Measurements from ENCODE around the gene PCBD1.
A peak's percentile ranks its signal among the peaks of the same experiment; 100 is the strongest.
"Not testable (repeated sequence)": the region's sequence is repeated elsewhere in the genome, so short reads cannot be mapped to it uniquely, and the experiment has no call there.

Gene PCBD1

DNA sequence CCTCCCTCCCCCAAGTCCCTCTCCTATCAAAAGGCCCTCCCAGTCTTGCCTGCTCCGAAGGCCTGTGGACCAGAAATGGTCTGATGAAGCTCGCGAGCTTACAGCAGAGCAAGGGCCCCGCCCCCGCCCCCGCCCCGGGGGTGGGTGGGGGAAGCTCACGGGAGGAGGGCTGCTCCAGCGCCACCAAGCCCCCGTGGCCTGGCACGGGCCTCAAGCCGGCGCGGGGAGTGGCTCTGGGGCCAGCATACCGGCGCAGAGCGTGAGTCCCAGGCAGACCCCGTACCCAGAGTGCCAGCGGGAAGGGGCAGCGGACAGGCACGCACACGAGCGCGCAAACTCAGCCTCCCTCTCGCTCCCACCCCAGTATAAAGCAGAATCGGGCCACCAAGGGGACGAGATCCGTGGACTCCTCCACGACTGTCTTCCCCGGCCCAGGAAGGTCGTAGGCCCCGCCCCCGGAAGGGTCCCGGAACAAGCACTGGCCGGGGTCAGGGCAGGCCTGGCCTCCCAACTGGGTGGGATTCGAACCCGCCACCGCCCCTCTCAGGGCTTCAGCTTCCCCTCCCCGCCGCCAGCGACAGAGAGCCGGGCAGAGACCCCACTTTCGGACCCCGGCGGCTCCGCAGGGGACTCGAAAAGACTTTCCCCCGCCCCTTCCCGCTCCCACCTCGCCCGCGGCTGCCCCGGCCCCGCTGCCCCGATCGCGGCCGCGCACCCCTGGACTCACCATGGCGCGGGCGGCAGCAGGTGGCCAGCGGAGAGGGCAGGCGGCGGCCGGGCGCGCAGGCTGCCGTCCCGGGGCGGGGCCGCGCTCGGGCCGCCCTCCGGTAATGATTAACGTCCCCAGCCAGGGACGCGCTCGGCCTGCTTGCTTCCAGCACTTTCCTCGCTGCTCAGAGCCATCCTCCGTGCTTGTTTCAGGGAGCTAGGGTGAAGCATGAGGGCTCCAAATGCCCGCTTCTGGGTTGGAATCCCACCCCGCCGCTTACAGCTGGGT is at the start of gene PCBD1:
PCBD1 (minus strand) TSS at position 762 of the 997 bp plus-strand sequence; CDS start at position 730, 32 bp downstream.
- DNase-seq, result peak; percentile 58 to 78

DNA sequence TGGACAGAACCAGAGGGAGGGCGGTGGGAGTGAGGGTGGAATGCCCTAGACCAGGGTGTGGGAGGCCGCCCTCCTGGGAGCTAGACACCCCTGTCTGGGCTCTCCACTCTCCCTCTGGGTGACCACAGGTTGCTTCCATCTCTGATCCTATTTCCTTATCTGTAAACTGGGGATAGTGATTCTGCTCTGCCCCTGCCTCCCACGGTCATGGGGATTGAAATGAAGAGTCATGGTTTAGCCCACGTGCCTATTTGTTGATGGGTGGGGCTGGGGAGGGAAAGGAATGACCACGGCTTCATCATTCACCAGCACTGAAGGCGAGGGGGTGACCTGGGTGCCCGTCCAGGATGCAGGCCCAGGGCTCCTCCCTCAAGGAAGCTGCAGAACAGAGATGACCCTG is 49.3 kb upstream of the PCBD1 start:
- no peak for DNase-seq

DNA sequence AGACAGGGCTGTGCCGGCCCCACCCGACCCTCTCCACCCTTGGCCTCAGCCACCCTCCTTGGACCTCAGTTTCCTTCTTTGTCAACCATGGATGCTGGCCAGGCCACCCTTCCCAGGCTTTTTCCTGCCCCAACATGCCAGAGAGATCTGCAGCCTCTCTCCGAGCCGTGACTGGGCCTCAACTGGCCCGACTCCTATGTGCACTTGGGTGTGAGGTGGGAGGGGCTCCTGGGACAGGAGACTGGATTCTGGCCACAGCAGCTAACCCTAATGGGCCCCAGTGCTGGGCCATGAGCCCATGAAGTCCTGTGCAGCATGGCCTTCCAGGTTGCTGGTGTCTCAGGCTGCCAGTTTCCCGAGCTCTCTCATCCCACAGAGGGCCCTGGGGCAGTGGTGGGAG is 47.7 kb upstream of the PCBD1 start:
- DNase-seq, result no peak

DNA sequence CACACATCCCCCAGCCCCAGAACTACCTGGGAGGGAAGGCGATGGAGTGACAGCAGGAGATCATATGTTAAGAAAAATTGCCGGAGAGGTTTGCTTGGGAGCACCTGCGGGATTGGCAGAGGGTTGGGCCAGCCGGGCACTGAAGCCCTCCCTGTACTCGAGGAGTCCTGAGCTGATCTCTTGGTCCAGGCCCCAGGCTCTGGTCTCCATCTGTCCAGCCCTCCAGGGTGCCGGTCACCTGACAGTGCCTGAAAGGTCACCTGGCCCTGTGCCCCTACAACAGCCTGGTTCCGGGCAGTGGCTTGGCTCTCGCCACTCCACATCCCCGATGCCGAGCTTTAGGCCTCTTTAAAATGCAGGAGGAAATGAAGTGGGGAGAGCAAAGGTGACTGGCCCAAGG is 47.3 kb upstream of the PCBD1 start:
- no peak for DNase-seq

DNA sequence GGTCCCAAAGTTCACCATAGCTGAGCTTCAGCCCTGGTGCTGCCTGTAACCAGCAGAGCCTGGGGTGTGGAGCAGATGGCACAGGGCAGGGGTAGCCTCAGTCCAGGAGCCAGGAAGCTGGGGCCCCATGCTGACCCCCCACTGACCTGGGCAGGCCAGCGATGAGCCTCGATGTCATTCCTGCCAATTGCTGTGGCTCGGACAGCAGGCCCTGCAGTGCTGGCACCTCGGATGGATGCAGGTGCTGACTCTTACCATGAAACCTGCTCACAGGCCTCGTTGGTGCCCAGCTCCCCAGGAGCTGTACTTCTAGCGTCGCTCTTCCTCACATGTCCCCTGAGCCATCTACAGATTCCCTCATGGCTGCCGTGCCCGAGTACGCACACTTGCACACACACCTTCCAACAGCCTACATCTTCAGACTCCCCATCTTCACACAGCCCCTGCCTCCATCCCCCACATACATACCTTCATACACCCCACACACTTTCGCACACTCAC is 46.8 kb upstream of the PCBD1 start:
- no peak for DNase-seq

DNA sequence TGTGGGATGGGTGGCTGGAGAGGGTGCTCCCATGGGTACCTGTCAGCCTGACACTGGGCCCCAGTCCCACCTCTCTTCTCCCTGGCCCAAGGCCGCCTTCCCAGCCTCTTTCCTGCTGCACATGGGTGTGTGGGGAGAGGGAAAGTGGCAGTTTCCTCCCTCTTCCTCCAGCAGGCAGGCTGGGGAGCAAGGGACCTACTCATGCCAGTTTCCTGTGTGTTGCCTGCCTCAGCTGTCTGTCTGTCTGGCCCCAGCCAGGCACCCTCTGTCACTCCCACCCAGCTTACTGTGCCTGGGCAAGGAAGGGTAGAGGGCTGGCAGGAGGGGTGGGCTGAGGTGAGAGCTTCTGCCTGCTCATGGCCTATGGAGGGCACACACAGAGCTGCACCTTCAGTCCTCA is 46.3 kb upstream of the PCBD1 start:
- DNase-seq, result no peak

DNA sequence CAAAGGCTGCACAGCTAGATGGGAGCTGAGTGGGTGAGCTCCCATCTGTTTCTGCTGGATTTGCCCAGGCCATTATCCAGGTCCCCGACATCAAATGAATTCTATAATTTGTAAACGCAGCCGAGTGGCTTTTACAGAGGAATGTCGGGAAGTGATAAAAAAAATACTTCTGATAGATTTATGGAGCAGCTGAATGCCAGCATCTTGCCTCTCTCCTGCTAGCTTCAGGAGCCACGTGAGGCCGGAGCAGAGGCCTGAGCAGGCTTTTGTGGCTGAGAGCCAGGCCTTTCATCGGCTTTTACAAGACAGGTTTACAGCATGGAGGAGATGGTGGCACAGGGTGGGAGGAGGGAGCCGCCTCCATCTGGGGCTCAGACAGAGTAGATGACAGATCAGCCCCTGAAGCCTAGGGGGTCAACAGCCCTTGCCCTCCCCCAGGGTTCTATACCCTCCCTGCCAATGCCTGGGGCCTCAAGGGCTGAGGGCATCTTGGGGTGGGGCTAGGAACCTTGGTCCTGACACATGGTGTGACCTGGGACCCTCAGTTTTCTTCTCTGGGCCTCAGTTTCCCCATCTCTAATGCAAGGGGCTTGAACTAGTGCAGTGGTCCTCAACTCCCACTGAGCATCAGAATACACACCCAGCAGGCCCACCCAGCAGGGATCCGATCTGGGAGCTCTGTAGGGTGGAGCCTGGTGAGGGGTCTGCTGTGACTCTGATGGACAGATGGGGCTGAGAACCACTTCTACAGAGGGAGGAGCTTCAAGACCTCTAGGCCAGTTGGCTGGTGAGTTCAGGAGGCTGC is 44.2 kb upstream of the PCBD1 start:
- no peak for DNase-seq

DNA sequence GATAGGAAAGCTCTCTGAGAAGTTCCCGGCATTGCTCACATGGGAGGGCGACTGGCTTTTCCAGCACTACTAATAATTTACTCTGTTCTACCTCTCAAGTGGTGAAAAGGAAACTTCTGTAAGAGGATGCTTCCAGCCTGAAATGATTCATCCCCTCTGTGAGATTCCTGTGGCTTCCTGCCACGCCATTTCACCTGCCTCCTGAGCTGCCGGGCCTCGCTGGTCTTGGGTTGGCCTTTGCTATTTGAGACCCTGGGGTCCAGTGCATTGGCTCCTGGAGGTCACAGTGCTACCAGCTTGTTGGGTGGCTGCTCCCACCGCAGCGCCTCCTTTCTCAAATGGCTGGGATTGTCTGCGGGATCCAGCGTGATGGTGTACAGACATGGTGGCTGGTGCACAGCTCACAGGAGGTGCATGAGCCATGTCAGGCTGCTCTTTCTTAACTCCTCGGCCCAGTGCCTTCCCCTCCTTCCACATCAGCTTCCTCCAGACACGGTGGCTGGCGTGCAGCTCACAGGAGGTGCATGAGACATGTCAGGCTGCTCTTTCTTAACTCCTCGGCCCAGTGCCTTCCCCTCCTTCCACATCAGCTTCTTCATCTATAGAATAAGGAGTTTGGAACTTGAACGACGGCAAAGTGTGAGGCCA is 42.9 kb upstream of the PCBD1 start:
- no peak for DNase-seq

DNA sequence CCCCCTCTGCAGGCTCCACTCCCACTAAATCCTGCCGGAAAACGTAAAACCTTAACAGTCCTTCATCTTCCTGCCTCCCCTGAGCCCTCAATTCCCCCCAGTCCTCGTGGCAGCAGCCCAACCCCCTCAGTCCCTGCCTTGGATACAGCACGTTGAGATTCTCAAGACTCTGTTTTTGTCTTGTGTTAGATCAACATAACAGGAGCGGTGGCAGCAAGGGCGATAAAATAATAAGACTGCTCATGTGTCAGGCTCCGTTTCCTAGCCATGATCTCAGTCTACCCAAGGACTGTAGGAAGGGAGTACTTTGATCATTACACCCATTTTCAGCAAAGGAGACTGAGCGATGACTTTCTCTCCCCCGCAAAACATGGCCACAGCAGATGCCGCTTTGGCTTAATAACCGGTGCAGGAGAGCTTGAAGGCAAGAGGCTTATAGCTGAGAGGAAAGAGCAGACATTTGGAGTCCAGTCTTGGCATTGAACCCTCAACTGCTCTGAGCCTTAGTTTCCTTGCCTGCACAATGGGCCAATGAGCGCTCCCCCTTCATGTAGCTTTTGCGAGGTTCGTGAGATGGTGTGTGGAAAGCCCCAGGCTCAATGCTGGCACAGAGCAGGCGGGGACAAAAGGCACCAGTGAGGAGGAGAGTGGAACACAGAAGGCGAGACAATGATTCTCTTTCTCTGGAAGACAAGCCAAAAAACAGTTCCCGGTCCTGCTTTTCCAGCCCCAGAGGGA is 42.1 kb upstream of the PCBD1 start:
- no peak for DNase-seq

DNA sequence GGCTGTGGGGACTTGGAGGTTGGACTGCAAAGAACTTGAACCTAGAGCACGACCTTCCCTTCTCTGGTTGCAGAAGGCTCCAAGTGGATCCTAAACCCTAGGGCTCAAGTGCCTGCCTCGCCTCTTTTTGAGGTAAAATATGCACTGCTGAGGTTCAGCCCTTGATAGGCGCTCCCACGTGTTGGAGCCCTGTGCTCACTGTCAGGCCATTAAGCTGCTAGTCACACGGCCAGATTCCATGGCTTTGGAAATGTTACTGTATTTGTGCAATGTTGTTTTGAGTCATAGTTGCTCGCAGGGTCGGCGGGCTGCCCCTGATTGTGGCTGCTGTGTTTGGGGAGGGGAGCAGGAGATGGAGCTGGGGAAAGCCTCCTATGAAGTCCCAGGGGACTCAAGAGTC is 39.8 kb upstream of the PCBD1 start:
- DNase-seq, result no peak

DNA sequence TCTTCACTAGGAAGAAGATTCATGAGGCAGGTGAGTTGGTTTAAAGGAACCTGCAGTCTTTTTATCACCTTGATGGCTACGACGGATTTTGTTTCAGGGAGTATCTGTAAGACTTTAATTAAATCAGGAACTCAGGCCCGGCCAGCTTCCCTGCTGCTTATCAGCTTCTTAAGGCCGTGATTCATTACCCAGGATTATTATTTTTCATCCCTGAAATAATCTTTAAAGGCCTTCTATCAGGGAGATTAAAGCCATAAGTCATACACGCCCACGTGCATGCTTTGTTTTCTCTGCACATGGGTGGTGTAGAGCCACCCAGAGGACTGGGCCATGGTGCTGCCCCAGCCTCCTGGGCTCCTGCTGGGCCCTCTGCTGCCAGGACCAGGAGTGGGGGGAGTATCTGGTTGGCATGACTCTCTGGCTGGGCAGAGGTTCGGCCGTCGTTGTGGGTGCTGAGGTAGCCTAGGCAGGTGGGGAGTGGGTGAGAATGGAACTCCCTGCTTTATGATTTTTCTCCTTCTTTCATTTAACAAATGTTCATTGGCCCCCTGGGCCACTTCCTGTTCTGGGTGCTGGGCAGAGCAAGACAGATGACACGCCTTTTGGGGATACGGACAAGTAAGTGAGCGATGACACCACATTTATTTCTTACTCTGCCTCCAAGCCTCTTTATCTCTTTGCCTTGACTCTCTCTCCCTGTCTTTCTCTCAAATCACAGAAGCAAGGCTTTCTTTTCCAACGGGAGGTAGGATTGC is 39.0 kb upstream of the PCBD1 start:
- DNase-seq, result no peak

DNA sequence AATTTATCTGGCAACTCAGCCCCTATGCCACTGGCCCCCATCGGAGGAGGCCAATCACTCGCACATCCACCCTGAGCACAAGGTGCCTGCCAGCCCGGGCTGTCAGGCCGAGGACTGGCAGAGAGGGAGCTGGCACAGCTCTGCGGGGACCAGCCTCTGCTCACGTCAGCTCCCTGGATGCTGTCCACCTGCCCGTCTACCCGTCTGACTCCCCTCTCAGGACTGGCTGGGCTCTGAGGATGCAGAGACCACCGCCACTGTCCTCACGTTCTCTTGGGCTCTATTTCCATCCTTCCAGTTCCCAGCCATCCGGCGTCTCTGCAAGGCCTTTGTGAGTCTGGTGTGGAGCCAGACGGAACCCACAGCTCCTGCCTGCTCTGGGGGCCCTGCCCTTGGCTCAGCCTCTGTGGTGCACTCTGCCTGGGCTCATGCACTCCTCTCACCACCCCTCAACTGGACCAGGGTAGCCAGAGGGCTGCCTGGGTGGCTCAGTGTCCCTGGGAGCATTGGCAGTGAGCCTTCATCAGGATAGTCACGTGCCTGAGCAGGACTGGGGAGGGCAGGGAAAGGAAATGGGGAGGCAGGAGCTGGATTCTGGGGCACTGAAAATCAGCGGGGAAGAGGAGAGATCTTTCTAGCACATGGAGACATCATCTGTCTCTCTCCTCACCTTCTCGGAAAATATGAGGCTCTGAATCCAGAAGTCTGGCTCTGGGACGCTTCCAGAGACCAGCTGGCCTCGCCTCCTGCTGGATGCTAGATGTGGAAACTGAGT is 38.0 kb upstream of the PCBD1 start:
- DNase-seq, result no peak

DNA sequence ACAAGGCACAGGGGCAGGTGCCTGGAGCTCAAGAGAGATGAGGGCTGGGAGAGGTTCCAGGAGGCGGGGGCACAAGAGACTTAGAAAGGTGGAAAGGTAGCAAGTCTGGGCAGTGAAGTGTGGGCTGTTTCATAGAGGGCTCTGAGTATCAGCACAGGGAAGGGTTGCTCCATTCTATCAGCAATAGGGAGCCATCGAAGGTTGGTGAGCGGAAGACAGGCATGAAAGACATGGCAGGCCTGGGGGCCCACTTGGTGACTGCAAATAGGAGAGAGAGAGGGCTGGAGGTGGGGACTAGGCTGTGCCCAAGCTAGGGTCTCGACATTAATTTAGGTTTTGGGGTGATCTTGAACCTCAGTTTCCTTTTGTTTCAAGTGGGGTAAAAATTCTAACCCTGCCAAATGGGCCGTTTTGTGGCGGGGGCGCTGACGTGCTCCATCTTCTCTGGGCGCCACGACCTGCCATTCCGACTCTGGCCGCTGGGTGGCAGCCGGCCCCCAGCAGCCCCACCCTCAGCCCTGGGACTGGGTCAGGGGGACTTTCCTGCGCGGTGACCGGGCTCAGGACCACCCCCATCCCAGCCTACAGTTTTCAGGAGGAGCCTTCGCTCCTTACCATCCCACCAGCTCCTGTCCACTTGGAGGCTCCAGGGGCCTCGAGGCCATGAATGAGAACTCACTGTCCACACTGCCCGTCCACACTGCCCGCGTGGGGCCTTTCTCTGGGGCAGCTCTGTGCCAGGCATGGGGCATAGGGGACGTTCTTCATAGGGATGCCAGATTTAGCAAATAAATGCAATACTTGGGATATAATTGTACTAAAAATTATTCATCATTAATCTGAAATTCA is 37.2 kb upstream of the PCBD1 start:
- DNase-seq, result peak; percentile 18 to 44

DNA sequence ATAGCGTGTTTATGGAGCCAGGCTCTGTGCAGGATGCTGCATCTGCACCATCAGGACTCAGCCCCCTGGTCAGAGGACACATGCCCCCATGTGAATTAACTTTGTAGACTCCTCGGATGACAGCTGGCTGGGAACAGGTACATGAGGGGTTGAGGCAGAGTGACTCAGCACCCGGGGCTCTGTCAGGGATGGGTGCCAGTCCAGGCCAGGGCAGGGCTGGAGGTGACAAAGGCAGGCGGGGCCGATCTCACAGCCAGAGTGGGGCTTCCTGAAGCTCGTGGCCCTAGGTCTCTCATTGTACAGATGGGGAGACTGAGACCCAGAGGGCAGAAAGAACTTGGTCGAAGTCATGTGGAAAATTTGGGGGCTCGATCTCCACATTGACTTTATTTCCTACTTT is 35.3 kb upstream of the PCBD1 start:
- no peak for DNase-seq

DNA sequence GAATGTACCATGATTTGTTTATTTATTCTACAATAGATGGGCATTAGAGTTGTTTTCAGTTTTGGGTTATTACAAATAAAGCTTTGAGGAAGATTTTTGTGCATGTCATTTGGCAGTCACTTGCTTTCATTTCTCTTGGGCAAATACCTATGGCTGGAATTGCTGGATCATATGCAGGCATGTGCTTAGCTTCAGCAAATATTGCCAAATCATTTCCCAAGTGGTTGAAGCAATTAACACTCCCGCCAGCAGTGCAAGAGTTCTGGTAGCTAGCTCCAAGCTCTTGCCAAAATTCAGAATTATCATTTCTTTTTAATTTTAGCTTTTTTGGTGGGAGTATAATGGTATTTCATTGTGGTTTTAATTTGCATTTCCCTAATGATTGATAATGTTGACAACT is 32.9 kb upstream of the PCBD1 start:
- no peak for DNase-seq

DNA sequence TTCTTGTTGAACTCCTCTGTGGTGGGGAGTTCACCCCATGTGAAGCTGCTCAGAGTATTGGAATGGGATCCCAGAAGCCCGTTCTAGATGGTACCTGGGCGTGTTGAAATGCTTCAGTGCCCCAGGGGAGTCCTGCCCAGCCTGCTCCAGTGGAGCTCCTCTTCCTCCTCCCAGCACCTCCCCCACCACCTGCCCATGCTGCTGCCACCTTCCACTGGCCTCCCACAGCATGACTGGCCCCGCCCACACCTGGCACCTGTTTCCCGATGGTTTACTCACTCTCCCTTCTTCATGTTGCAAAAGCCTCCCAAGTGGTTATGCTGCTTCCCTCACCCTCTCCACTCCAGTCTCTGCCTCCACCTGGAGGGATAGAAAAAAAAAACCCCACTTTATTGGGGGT is 32.2 kb upstream of the PCBD1 start:
- no peak for DNase-seq

DNA sequence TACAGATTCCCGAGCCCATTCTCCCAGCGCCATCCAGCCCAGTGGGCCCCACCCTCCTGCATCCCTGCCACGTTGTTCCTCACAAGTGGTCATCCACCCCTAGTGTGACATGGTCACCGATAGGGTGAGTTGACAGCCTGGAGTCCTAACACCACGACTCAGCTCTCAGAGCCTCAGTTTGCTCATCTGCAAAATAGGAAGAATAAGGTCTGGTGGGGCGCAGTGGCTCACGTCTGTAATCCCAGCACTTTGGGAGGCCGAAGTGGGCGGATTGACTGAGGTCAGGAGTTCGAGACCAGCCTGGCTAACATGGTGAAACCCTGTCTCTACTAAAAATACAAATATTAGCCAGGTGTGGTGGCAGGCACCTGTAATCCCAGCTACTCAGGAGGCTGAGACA is 31.5 kb upstream of the PCBD1 start:
- not testable (repeated sequence) for DNase-seq

DNA sequence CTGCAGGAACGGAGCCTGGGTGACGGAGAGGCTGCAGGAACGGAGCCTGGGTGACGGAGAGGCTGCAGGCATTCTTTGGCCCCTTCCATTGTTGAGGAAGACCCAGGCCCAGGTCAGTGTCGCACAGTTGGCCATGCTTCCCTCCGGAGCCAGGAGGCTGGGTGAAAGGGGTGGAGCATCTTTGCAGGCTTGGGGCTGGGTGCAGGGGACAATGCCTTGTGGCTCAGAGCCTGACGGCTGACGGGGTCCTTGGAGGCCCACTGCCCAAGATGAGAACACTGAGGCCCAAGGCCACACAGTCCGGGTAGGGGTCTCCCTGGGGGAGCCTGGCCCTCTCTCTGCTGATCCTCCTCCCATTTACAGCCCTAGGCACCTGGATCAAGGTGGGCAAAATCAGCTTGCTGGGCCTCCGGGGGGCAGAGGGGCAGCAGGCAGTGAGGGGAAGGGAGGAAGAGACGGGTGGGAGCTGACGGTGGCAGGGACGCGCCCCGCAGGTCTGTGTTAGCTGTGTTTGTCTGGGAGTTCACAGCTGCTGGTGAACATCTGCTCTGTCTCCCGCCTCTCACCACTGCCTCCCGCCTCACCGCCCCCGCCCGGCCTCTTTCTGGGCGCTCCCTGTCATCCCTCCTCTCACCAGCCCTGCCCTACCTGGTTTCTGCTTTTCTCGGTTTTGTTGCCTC is 30.6 kb upstream of the PCBD1 start:
- no peak for DNase-seq

DNA sequence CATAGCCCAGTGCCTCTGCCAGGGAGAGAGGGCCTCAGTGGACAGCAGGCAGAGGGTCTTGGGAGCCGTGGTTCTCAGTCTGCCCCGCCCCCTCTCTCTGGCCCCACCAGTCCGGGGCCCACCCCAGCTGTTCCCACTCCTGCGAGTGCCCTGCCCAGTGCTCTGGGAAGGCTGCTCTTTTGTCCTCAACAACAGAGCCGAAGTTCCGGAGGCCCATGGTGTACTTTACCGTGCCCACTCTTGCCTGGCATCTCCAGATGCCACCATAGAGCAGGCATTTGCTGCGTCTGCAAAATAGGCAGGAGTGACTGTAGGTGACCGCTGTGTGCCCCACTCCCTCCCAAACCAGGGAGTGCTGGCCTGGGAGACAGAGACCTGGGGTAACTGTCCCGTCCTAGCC is 29.3 kb upstream of the PCBD1 start:
- no peak for DNase-seq
